OCI-LY7 (cell line): ENCODE measurements around the gene GRM5.

Experiments used
- CTCF ChIP-seq: fragments of 200-600 bp; sonication (generic); conservative IDR thresholded peaks from 2 replicates; pipeline ENCODE4 v1.5.1; 2014; ENCODE audit warnings: mild to moderate bottlenecking, antibody characterized with exemption, low read length, moderate library complexity, mixed read lengths
- EZH2phosphoT487 ChIP-seq: fragments of 200-600 bp; sonication (generic); IDR thresholded peaks from 2 replicates; pipeline ENCODE4 v1.6.1; 2018; ENCODE audit warnings: low read depth, borderline replicate concordance, mild to moderate bottlenecking, mixed run types, antibody characterized with exemption, low read length, moderate library complexity, mixed read lengths

GRCh38 chr11:88815505-88815904 lies 250.3 kb downstream of the GRM5 start:
- no peak for TF ChIP-seq CTCF
- no peak for TF ChIP-seq EZH2phosphoT487
